Smooth muscle cell of the brain vasculature (primary cell): Measurements from ENCODE around the gene MAPKAPK3.
"Not testable (repeated sequence)": the region's sequence is repeated elsewhere in the genome, so short reads cannot be mapped to it uniquely, and the experiment has no call there.

Source experiments
- DNase-seq: peaks from one replicate; pipeline ENCODE4 v3.0.0-alpha.2; 2012; ENCODE audit warnings: low read depth, low spot score

Gene MAPKAPK3

GRCh38 chr3:50687916-50688315, 71.0 kb downstream of the MAPKAPK3 start:
- DNase-seq = no peak

GRCh38 chr3:50688602-50689001, 71.7 kb downstream of the MAPKAPK3 start:
- DNase-seq = not testable (repeated sequence)

- no peak for DNase-seq
Observed at GRCh38 chr3:50689558-50689957, 72.6 kb downstream of the MAPKAPK3 start.

GRCh38 chr3:50695031-50695430, 78.1 kb downstream of the MAPKAPK3 start:
- no peak for DNase-seq

- DNase-seq = no peak
Observed at GRCh38 chr3:50696276-50696675, 79.3 kb downstream of the MAPKAPK3 start.

GRCh38 chr3:50698269-50698668, 81.3 kb downstream of the MAPKAPK3 start:
- DNase-seq = no peak
